H1 (cell line): ENCODE results near the gene BOK. TPM values are rescaled to one million over a fixed set of nuclear protein-coding genes. Genes with fewer than 3 reads are reported as not detected.

Experiments
- HDAC2 ChIP-seq, 2 experiments: fragments of 300-600 bp in 1 of 2; sonication (generic) in 1 of 2; IDR thresholded peaks; 2 replicates each; pipeline ENCODE4 v1.6.1; 2011 to 2012; ENCODE audit warnings: low read depth in 2 of 2, low read length in 2 of 2, mild to moderate bottlenecking in 2 of 2, moderate library complexity in 2 of 2, borderline replicate concordance in 1 of 2, inconsistent platforms in 1 of 2
- polyA plus RNA-seq, 7 experiments: library from polyadenylated mRNA; depleted of rRNA in 3 of 7; stranded (reverse) in 5 of 7; unstranded in 2 of 7; fragments of >200 nt in 5 of 7; fragments of 200-250 nt in 2 of 7; gene quantifications; 1 replicate in 5 of 7; 2 replicates in 1 of 7; 4 replicates in 1 of 7; pipeline versions ENCODE4 v1.2.1 to v1.2.3, GENCODE V29; 2011 to 2013; ENCODE audit warnings: missing spikeins in 2 of 7, mixed read lengths in 2 of 7
- total RNA-seq: library from RNA; stranded (reverse); fragmentation: NEBNext Ultra II Directional; extraction: Animal tissue kit (Norgen Biotek cat#: 25700); gene quantifications from 2 replicates; pipeline ENCODE4 v1.2.1, GENCODE V29; 2021

The BOK gene
- total and polyA plus RNA-seq, 2 of the 8 experiments (the other 6 are each of a cell fraction or from before 2014, with no cell fraction given): 33.7 to 37.6 TPM

- TF ChIP-seq HDAC2 (IDR thresholded peaks at IDR 0.05; ENCODE audit: borderline replicate concordance in 1 of 2, low read depth in 2 of 2, low read length in 2 of 2): no peak
These were observed 12.7 kb upstream of the BOK start (continued) for GRCh38 chr2:241545523-241546473.
